IMR-90 (cell line): ENCODE data around the gene RNF148.

Source experiments
- BHLHE40 ChIP-seq: fragments of 150-350 bp; IDR thresholded peaks from 2 replicates; pipeline ENCODE4 v1.6.1; 2016; ENCODE audit warnings: mild to moderate bottlenecking, low read depth, low read length
- CEBPB ChIP-seq: IDR thresholded peaks from 2 replicates; pipeline ENCODE4 v1.6.1; 2012; ENCODE audit warnings: low read depth, low read length, improper control_type of control experiment
- CHD1 ChIP-seq: IDR thresholded peaks from 2 replicates; pipeline ENCODE4 v1.6.1; 2012; ENCODE audit warnings: low read depth, low read length, improper control_type of control experiment
- CTCF ChIP-seq: conservative IDR thresholded peaks from 2 replicates; pipeline ENCODE4 v1.5.1; 2012; ENCODE audit warnings: mild to moderate bottlenecking, low read depth, low read length, improper control_type of control experiment
- MAFK ChIP-seq: IDR thresholded peaks from 2 replicates; pipeline ENCODE4 v1.6.1; 2012; ENCODE audit warnings: low read depth, low read length, improper control_type of control experiment
- MAZ ChIP-seq: IDR thresholded peaks from 2 replicates; pipeline ENCODE4 v1.6.1; 2012; ENCODE audit warnings: low read depth, mild to moderate bottlenecking, low read length, improper control_type of control experiment, moderate library complexity, borderline replicate concordance
- MXI1 ChIP-seq: IDR thresholded peaks from 2 replicates; pipeline ENCODE4 v1.6.1; 2012; ENCODE audit warnings: low read depth, mild to moderate bottlenecking, low read length, moderate library complexity, borderline replicate concordance
- POLR2A ChIP-seq: IDR thresholded peaks from 2 replicates; pipeline ENCODE4 v1.6.1; 2012; ENCODE audit warnings: mild to moderate bottlenecking, low read depth, low read length
- RCOR1 ChIP-seq: IDR thresholded peaks from 2 replicates; pipeline ENCODE4 v1.6.1; 2012; ENCODE audit warnings: mild to moderate bottlenecking, low read length, improper control_type of control experiment; ENCODE audit not compliant: insufficient replicate concordance
- RFX5 ChIP-seq: IDR thresholded peaks from 2 replicates; pipeline ENCODE4 v1.8.0; 2012; ENCODE audit warnings: low read depth, mild to moderate bottlenecking, low read length, moderate library complexity
- SMC3 ChIP-seq: fragments of 150-350 bp; IDR thresholded peaks from 2 replicates; pipeline ENCODE4 v1.6.1; 2016; ENCODE audit warnings: low read depth, mild to moderate bottlenecking, antibody characterized with exemption, low read length, moderate library complexity
- TF ChIP-seq, protein P1 (sequence below): fragments of 150-350 bp; IDR thresholded peaks from 2 replicates; pipeline ENCODE4 v1.6.1; 2017; ENCODE audit warnings: mild to moderate bottlenecking, antibody characterized with exemption, low read length, low read depth

DNA sequence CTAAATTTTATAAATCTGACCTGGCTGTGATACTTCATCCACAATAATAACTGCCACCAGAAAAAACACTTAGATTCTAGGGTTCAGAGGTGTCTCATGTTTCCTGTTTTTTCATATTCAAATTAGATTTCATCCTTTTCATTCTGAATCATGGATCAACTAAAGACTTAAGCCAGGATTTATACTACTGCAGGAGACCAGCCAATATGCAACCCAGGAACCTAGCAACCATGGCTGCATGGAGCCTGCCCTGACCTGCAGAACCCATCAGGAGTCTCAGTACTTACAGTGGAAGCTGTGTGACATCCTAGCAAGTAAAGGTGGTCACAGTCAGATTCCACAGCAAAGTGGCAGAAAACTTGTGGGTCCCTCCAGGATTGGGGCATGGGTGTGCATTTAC is 40.5 kb upstream of the RNF148 start:
- TF ChIP-seq CTCF (no peak), RCOR1 (no peak), POLR2A (no peak), MAZ (no peak), CEBPB (no peak), CHD1 (no peak), MAFK (no peak), RFX5 (no peak), BHLHE40 (no peak), SMC3 (no peak), MXI1 (no peak)
- TF ChIP-seq, protein P1, sequence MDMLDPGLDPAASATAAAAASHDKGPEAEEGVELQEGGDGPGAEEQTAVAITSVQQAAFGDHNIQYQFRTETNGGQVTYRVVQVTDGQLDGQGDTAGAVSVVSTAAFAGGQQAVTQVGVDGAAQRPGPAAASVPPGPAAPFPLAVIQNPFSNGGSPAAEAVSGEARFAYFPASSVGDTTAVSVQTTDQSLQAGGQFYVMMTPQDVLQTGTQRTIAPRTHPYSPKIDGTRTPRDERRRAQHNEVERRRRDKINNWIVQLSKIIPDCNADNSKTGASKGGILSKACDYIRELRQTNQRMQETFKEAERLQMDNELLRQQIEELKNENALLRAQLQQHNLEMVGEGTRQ, result no peak
